Erythroblast (primary cell): ENCODE measurements around the gene PTH2R.

ENCODE experiments used
- GATA1 ChIP-seq: IDR thresholded peaks from 2 replicates; pipeline ENCODE4 v1.6.1; 2011; ENCODE audit warnings: low read depth, mild to moderate bottlenecking, control low read depth, low read length, moderate library complexity
- POLR2A ChIP-seq: IDR thresholded peaks from 2 replicates; pipeline ENCODE4 v1.6.1; 2011; ENCODE audit warnings: mild to moderate bottlenecking, low read length

- TF ChIP-seq POLR2A (no peak), GATA1 (no peak)
These were observed 43.1 kb upstream of the PTH2R start for GRCh38 chr2:208363485-208363884.
